Measurements from ENCODE around the gene GPX5.

GPX5 gene

GRCh38 chr6:28555136-28555535 lies 29.5 kb downstream of the GPX5 start:
- no peak for DNase-seq (ENCODE audit: low read depth)

GRCh38 chr6:28558629-28559028 lies 32.9 kb downstream of the GPX5 start:
- DNase-seq (ENCODE audit: low read depth): no peak

GRCh38 chr6:28563430-28564095 lies 37.9 kb downstream of the GPX5 start:
- no peak for DNase-seq (ENCODE audit: low read depth)

GRCh38 chr6:28565823-28566526 lies 40.3 kb downstream of the GPX5 start:
- no peak for DNase-seq (ENCODE audit: low read depth)

GRCh38 chr6:28566527-28567252 lies 41.0 kb downstream of the GPX5 start:
- no peak for DNase-seq (ENCODE audit: low read depth)

GRCh38 chr6:28567506-28567905 lies 41.8 kb downstream of the GPX5 start:
- no peak for DNase-seq (ENCODE audit: low read depth)

- DNase-seq (ENCODE audit: low read depth): no peak
These were observed 42.9 kb downstream of the GPX5 start for GRCh38 chr6:28568515-28569108.

GRCh38 chr6:28569748-28570147 lies 44.1 kb downstream of the GPX5 start:
- DNase-seq (ENCODE audit: low read depth): no peak

- no peak for DNase-seq (ENCODE audit: low read depth)
These were observed 54.8 kb downstream of the GPX5 start for GRCh38 chr6:28580475-28580874.

GRCh38 chr6:28583463-28583862 lies 57.8 kb downstream of the GPX5 start:
- DNase-seq (ENCODE audit: low read depth): no peak

Measured in activated gamma-delta T cell treated with anti-CD3 and anti-CD28 coated beads, Interleukin-2, amount 50 U/mL, for 16 hours (primary cell).